Cortex of kidney (tissue), 1 donor: ENCODE measurements around the gene DENND1C.

ENCODE experiments used
- DNase-seq: peaks from one replicate; lab custom pipeline; 2025; lab: John Stamatoyannopoulos, UW

DENND1C gene

DNA sequence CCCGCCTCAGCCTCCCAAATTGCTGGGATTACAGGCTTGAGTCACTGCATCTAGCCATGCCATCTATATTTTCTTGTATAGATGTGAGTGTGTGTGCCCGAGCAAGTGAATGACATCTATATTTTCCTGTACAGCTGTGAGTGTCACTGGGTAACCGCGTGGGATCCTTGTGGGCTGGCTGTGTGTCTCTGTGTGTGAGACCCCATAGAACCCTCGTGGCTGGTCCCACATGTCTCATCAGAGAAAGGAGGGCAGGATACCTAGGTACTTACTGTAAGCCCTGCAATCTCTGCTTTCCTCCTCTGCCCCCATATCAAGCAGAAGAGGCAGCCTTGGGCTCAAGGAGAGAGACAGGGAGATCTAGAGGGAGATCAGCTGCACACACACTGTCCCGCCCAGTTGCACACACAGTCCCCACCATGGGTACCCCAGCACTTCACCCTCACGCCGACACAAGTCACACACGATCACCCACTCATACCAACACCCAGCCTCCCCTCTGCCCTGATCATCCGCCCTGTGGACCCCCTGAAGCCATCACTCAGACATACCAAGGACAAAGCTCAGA, 655 bp downstream of the DENND1C start:
- no peak for DNase-seq

- no peak for DNase-seq
Measured at GRCh38 chr19:6479836-6480398, 1.7 kb downstream of the DENND1C start.

- no peak for DNase-seq
Measured at GRCh38 chr19:6478815-6479214, 2.8 kb downstream of the DENND1C start.

- DNase-seq = no peak
Measured at GRCh38 chr19:6476896-6477431, 4.6 kb downstream of the DENND1C start.

GRCh38 chr19:6476155-6476895, 5.3 kb downstream of the DENND1C start:
- no peak for DNase-seq

DNA sequence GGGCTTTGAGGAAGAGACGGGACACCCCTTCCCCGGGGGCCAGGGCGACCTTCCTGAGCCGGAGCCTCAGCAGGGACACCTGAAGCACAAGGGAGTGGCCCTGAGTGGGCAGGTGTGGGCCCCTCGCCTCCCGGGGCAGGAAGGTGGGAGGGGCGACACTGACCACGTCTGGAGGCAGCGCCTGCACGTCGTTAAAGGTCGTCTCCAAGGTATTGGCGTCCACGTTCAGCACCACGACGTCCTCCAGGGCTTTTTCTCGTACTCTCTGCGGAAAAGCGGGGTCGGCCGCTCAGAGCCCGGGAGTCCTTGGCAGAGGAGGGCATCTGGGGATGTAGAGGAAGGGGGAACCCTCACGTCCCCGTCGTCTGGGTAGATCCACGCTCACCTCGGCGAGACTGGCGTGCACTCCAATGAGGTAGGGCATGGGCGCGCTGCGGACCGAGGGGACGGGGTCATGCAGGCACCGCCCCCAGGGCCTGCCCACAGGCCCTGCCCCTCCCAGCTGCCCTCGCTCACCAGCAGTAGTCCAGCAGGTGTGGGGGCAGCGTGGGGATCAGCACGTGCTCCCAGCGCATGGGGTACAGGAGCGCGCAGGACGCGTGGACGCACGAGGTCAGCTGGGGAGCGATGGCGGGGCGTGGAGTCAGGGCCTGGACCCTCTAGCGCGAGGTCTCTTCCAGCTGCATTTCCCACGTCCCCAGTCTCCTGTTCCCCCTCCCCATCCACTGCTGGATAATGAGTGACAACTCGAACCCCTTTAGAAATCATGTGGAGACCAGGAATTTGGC, 6.1 kb downstream of the DENND1C start:
- no peak for DNase-seq

GRCh38 chr19:6473647-6474046, 7.9 kb downstream of the DENND1C start:
- no peak for DNase-seq

DNA sequence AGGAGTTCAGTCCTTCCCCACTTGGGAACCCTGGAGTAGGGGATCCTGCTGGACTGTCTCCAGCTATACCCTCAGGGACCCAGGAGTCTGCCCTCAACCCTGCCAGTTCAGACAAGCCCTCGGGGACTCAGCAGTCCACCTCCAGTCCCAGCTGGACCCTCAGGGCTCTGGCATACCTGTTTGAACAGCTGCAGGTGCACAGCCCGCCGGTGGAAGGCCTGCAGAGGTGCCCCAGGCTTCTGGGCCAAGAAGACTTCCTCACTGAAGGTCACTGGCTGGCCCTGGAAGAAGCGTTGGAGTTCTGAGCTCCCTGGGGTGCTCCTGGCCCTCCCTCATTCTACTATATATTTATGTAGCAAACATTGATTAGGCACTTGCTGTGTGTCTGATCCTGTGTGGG, 8.9 kb downstream of the DENND1C start:
- no peak for DNase-seq

GRCh38 chr19:6471076-6471475, 10.5 kb downstream of the DENND1C start:
- no peak for DNase-seq

- DNase-seq = no peak
Measured at GRCh38 chr19:6470173-6470572, 11.4 kb downstream of the DENND1C start.

DNA sequence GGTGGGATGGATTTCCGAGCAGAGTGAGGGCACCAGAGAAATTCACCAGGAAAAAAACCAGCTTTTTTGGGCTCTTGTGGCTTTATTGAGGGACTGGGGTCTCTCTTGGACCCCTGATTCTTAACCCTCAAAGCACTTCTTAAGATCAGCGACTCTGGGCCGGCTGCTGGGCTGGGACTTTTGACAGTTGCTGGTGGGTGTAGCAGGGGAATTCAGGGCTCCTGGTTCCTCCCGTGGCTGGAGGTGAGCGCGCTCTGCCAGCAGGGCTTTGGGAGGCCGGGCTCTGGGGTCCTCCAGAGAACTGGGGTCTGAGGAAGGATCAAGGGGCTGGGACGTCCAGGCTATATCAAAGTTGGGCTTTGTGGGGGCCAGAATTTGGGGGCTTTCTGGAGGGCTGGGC, 14.2 kb downstream of the DENND1C start:
- DNase-seq = no peak

GRCh38 chr19:6466526-6467248, 14.9 kb downstream of the DENND1C start:
- no peak for DNase-seq

DNA sequence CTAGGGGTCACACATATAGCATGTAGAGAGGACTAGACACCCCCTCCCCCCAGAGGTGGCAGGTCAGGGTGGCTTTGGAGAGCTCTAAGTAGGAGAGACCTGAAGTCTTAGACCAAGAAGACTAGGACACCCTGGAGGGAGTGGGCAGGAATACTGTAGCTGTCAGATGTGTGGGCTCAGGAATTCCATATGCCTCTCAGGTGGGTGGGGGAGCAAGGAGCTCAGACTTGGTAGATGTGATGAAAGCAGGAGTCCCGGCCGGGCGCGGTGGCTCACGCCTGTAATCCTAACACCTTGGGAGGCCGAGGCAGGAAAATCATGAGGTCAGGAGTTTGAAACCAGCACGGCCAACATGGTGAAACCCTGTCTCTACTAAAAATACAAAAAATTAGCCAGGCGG, 15.9 kb downstream of the DENND1C start:
- DNase-seq = no peak

DNA sequence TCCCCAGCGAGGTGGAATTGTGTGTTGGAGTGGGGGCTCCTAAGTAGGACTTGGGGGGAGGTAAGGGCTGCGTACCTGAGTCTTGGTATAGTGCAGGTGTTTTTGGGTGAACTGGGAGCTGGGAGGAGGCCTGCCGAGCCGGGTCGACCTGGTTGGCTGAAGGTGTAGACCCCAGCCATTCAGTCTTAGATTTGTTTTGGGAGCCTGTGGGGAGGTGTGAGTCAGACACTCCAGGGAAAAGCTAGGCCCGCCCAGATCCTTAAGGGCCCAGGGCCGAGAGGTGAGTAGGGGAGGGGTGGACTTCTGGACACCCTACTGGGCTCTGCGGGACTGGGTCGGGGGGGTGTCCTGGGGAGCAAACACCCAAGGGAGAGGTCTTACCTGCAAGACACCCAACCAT, 16.6 kb downstream of the DENND1C start:
- DNase-seq = no peak

- no peak for DNase-seq
Measured at GRCh38 chr19:6464070-6464873, 17.3 kb downstream of the DENND1C start, which contains the start of gene CRB3. Gene CRB3 (plus strand): TSS chr19:6464271. CDS start chr19:6464702, 431 bp downstream.

GRCh38 chr19:6460099-6460884, 21.3 kb downstream of the DENND1C start:
- DNase-seq = no peak

DNA sequence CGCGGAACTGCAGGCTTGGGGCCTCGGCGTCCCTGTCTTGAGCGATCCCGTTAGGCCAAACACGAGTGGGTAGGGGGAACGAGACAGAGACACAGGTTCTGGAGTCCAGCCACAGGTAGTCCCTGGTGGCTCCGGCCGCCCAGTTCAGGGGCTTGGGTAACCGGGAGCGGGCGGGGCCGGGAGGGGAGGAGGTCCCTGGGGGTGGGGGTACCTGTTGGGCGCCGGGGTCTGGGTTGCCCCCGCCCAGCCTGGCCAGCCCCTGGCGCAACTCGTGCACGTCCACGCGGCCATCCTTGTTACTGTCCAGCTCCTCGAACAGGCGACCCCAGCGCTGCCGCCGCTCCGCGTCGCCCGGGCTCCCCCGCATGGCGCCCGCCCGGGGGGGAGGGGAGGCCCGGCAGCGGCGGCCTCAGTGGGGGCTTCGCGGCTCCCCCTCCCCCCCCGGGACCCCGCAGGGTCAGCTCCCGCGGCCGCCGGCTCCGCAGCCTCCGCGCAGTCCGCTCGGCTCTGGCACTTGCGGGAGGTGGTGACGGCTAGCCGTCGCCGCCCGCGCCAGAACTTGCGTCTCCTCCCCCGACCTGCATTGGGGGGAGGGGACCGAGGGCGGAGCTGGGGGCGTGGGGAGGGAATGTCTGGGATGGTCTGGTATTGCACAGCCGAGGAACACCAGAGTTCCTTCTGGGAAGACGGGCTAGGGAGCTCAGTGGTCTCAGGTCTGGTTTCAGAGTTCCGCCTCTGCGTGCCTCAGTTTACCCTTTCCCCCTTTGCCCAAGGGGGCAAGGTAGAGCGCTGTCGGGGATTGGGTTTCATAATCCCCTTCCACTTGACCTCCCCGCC, 22.1 kb downstream of the DENND1C start, which contains the start of gene SLC25A23:
SLC25A23 (minus strand) TSS at position 531 of the 837 bp plus-strand sequence; CDS start at position 367, 164 bp downstream.
- no peak for DNase-seq

- no peak for DNase-seq
Measured at GRCh38 chr19:6458695-6459261, 22.8 kb downstream of the DENND1C start.
